GM04503 (cell line): Measurements from ENCODE around the gene G6PC3.
"Not testable (repeated sequence)": the region's sequence is repeated elsewhere in the genome, so short reads cannot be mapped to it uniquely, and the experiment has no call there.

Source experiments
- DNase-seq: peaks from one replicate; pipeline ENCODE4 v3.0.0-alpha.2; 2012; ENCODE audit warnings: low read depth

G6PC3 gene

GRCh38 chr17:44109312-44109630, 38.7 kb downstream of the G6PC3 start:
- no peak for DNase-seq

DNA sequence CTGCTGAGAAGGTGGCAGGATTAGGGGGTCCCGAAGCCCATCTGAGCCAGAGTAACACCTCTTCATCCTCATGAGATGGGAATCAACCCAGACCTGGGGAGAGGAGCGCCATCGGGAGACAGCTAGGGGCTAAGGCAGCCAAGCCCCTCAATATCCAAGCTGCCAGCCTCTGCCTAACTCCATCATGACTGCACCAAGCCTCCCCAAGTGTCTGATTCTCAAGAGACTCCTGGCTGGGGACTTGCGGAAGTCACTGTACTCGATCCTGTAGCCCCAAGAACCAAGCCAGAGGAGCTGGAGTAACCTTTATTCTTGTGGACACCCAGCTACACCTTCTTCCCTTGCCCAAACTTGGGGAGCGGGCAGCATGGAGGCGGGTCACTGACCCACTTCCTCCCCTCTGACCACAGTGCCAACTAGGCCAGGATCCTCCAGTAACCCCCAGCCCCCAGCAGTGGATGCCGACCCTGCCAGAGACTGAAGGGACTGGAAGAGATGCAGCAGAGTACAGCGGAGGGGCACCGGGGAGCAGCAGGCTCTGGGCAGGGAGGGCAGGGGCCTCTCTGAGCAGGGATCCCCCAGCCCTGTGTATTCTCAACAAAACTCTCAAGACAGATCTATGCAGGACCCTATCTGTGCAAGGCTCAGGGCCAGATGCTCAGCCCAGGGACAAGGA, 39.6 kb downstream of the G6PC3 start:
- no peak for DNase-seq

DNA sequence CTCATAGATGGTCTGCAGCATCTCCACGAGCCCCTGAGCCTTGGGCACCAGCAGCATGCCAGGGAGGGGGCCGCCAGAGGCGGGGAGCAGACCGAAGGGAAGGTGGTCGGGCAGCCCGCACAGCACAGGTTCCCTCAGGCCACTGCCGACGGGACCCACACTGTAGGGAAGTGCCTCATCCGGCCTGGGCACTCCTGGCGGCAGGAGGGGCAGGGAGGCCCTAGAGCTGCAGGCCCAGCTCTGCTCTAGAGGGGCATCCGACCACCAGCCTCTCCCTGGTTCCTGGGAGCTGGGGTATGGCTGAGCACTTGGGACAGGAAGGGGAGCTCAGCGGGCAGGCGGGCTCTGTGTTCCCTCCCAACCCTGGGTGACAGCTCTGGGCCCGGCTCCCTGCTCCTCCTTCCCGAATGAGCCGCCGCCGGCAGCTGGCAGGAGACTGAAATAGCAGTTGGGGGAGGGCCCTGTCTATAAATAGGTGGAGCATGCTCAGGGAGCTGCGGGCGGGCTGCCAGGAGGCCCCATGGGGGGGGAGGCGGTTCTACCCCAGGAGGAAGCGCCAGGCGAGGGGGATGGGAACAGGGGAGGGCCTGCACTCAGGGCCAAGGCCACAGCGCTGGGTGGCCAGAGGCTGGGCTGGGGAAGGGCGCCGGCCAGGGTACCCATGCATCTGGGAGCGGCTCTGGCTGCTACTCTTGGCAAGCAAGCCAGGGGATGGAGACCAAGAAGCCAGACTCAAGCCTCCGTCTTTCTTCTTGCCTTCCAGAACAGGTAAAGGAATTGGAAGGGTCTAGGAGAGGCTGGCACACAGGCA, 40.5 kb downstream of the G6PC3 start:
- peak; percentile 64 for DNase-seq

- no peak for DNase-seq
Observed at GRCh38 chr17:44111777-44112176, 41.2 kb downstream of the G6PC3 start.

- DNase-seq = no peak
Observed at GRCh38 chr17:44112284-44113280, 42.0 kb downstream of the G6PC3 start.

DNA sequence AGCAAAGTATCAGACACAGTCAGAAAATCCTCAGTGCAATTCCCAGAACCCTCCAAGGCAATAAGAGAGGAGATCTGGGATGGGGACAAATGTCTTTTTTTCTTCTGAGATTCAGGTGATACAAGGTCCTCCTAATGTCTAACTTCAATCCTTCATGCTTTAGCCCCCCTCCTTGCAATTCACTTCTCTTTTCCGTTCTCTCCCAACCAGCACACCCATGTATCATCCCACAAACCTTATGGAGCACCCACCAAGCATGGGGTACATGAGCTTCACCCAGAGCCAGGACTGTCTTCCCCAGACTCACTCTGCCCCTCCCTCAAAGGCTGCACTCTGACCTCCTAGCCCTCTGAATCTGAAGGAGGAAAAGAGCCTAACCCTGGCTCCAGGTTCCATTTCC, 42.8 kb downstream of the G6PC3 start:
- DNase-seq = no peak

GRCh38 chr17:44113868-44114840, 43.6 kb downstream of the G6PC3 start:
- DNase-seq = no peak

- DNase-seq = no peak
Observed at GRCh38 chr17:44115585-44116415, 45.3 kb downstream of the G6PC3 start.

DNA sequence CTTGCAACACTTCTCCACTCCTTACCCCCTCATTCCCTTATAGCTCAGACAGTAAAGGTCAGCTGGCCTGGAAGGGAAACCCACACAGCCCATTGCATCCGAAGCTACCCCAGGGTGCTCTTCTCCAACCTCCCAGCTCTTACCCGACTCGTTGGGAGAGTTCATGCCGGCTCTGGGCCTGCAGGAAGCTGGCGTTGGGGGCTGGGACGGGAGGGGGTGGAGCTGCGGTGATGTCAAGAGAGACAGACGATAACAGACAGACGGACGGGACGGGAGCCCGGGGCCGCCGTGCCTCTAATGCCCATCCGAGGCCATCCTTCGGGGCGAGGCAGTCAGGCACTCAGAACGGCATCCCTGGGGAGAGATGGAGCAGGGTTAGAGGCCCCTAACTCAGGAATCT, 46.8 kb downstream of the G6PC3 start:
- no peak for DNase-seq

- no peak for DNase-seq
Observed at GRCh38 chr17:44118427-44119050, 48.0 kb downstream of the G6PC3 start.

- DNase-seq = no peak
Observed at GRCh38 chr17:44119062-44119461, 48.5 kb downstream of the G6PC3 start.

- DNase-seq = no peak
Observed at GRCh38 chr17:44119798-44120197, 49.3 kb downstream of the G6PC3 start.

DNA sequence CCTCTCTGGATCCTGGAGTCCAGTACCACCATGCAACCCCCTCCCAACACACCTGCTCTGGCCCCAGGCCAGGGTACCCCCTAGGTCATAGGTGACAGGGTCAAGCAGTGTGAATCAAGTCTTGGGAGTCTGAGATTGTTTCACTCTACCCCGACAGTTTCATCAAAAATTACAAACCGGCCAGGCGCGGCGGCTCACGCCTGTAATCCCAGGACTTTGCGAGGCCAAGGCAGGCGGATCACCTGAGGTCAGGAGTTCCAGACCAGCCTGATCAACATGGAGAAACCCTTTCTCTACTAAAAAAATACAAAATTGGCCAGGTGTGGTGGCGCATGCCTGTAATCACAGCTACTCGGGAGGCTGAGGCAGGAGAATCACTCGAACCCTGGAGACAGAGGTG, 49.7 kb downstream of the G6PC3 start:
- DNase-seq = not testable (repeated sequence)

GRCh38 chr17:44120851-44121605, 50.5 kb downstream of the G6PC3 start:
- DNase-seq = no peak

DNA sequence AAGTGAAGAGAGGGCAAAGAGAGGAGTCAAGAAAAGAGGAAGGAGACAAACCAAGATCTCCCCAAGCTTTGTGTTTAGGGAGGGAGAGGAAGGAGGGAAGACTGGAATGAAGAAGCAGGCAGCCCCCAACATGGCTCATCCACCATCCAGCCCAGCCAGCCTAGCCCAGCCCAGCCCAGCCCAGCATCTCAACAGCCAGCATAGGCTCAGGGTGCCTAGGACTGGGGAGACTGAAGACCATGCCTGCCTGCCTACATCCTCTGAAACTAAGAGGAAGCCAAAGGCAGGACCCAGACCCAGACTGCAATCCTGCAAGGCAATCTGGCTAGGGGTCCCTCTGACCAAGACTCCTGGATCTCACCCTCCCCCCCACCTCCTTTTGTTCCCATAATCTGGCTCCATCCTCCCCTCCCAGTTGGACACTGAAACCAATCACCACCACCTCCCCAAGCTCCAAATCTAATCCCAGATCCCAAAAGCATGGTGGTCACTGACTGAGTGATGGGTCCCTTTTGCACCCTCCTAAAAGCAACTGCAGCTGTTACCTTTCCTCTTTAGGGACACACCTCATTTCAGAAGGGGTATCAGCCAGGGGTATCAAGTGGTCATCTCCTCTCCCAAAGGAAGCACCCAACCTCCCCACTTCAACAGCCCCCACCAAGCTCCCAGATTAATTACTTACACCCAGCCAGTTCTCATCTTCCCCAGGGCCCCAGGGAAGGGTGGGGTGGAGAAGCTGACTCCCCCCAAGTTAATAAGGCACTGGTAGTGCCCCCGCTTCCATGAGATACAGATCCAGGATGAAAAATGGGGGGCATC, 51.7 kb downstream of the G6PC3 start:
- no peak for DNase-seq

GRCh38 chr17:44122816-44123355, 52.4 kb downstream of the G6PC3 start:
- no peak for DNase-seq

DNA sequence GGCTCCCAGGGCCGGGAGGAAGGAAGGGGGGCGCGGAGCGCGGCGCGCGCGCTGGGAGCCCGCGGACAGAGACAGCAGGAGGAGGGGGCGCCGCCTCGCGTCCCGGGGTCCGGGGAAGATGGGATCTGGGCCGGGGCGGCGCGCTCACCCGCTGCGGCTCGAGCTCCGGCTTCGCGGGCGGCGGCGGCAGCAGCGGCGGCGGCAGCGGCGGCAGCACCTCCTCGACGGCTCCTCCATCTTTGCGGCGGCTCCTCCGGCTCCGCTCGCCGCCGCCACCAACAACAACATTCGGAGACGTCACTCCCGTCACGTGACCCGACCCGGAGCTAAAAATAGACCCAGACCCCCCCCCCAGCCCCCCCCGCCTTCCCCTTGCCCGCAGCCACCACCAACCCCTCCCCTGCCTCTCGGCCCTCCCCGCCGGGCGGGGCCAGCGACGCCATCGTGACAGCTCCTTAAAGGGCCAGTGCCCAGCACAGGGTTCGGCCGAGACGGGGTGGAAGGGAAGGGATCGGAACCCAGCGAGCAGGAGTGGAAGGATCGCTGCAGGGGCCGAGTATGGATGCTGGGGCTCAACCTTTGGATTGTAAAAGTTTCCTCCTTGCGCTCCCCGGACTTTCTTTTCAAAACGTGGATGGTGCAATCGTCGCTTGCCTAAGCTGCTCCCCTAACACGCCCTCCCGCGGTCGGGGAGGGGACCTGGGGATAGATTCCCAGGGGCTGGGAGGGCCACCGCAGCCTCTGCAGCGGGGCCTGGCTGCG, 53.0 kb downstream of the G6PC3 start, which contains the start of gene HDAC5:
TSS of gene HDAC5 (minus strand) at position 286 of the 762 bp plus-strand sequence. CDS start 6,126 bp downstream, outside the sequence.
- peak; percentile 61 for DNase-seq
